Natural killer cell (primary cell): ENCODE measurements around the gene CLDN15. TPM values are rescaled to one million over a fixed set of nuclear protein-coding genes. Genes with fewer than 3 reads are reported as not detected.

Experiments
- ATAC-seq, 3 donors: fragments of 150-1000 bp in 2 of 3; fragments of 200-7000 bp in 1 of 3; cut with Tn5 transposase; 1 replicate in 1 of 3; 2 replicates in 2 of 3; pipeline ENCODE4 v1.10.0; 2021; ENCODE audit warnings: mild to moderate bottlenecking in 2 of 3, moderate library complexity in 2 of 3
- DNase-seq, 2 donors: peaks; one replicate each; pipeline versions ENCODE4 v3.0.0 to v3.0.0-alpha.2; 2013 to 2021; ENCODE audit warnings: mixed read lengths in 1 of 2
- H3K27ac ChIP-seq: one replicate; pipeline ENCODE4 v1.5.1; 2013; ENCODE audit warnings: mild to moderate bottlenecking, low read length
- H3K27me3 ChIP-seq: one replicate; pipeline ENCODE4 v1.6.1; 2013; ENCODE audit warnings: low read length; ENCODE audit not compliant: control insufficient read depth, insufficient read depth
- H3K36me3 ChIP-seq: one replicate; pipeline ENCODE4 v1.6.1; 2013; ENCODE audit warnings: low read length; ENCODE audit not compliant: control insufficient read depth, insufficient read depth
- H3K4me1 ChIP-seq: one replicate; pipeline ENCODE4 v1.6.1; 2013; ENCODE audit warnings: low read length; ENCODE audit not compliant: control insufficient read depth, insufficient read depth
- H3K4me3 ChIP-seq: one replicate; pipeline ENCODE4 v1.5.1; 2013; ENCODE audit warnings: low read length
- H3K9me3 ChIP-seq: one replicate; pipeline ENCODE4 v1.6.1; 2013; ENCODE audit warnings: low read length; ENCODE audit not compliant: control insufficient read depth, insufficient read depth
- H3K27ac Mint-ChIP-seq, 2 donors: one replicate each; pipeline ENCODE4 v1.8.0; 2022; ENCODE audit warnings: mild to moderate bottlenecking in 2 of 2, mixed read lengths in 2 of 2, moderate library complexity in 1 of 2
- H3K27me3 Mint-ChIP-seq, 2 donors: one replicate each; pipeline ENCODE4 v1.8.0; 2022; ENCODE audit warnings: low read depth in 2 of 2, mixed read lengths in 2 of 2
- H3K36me3 Mint-ChIP-seq: one replicate; pipeline ENCODE4 v1.8.0; 2022; ENCODE audit warnings: mixed read lengths
- H3K4me1 Mint-ChIP-seq, 2 donors: one replicate each; pipeline ENCODE4 v1.8.0; 2022; ENCODE audit warnings: mixed read lengths in 2 of 2
- H3K4me3 Mint-ChIP-seq: one replicate; pipeline ENCODE4 v1.8.0; 2022; ENCODE audit warnings: mild to moderate bottlenecking, moderate library complexity, mixed read lengths
- H3K9me3 Mint-ChIP-seq, 2 donors: one replicate each; pipeline ENCODE4 v1.8.0; 2022; ENCODE audit warnings: mixed read lengths in 2 of 2
- WGBS: methylation state at CpG from one replicate; pipeline ENCODE4 v1.1.7; 2013; ENCODE audit warnings: missing lambda C conversion rate; ENCODE audit not compliant: insufficient coverage; 5-methylcytosine and 5-hydroxymethylcytosine counted together
- intact Hi-C: fragments of 100-400 bp; cut with micrococcal nuclease; formaldehyde crosslinking; loops from one replicate; pipeline ENCODE4 v1.14.2; 2022
- total RNA-seq, 4 donors: library from RNA; stranded (reverse); fragments of 120-200 nt in 1 of 4; gene quantifications; one replicate each; pipeline versions ENCODE4 v1.2.3 to v1.2.4, GENCODE V29; 2013 to 2022
- TF ChIP-seq, protein P1 (sequence below): fragments of 200-600 bp; IDR thresholded peaks from one replicate; pipeline ENCODE4 v1.8.0; 2022; ENCODE audit warnings: antibody characterized with exemption

Gene CLDN15
- total RNA-seq, 3 donors from 2014 or later (not counting 1 experiment from before 2014, with no cell fraction given): 13.7 to 22.0 (median 19.3) TPM

DNA sequence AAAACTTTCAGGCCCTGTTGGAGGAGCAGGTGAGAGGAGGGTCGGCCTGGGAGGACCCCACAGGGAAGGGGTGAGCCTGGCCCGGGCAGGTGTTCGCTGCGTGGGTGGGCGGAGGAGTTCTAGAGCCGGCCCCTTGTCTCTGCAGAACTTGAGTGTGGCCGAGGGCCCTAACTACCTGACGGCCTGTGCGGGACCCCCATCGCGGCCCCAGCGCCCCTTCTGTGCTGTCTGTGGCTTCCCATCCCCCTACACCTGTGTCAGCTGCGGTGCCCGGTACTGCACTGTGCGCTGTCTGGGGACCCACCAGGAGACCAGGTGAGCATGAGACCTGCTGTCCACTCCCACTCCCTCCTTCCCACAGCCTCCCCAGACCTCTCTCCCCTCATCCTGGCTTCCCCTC is 14.1 kb downstream of the CLDN15 start:
- H3K4me1 Mint-ChIP-seq: peaks cover 18 to 32% of the 10 kb centered on the region in 2 donors
- intact Hi-C loops: no loop called here
- no peaks in the 10 kb centered on the region for H3K27me3 Mint-ChIP-seq

DNA sequence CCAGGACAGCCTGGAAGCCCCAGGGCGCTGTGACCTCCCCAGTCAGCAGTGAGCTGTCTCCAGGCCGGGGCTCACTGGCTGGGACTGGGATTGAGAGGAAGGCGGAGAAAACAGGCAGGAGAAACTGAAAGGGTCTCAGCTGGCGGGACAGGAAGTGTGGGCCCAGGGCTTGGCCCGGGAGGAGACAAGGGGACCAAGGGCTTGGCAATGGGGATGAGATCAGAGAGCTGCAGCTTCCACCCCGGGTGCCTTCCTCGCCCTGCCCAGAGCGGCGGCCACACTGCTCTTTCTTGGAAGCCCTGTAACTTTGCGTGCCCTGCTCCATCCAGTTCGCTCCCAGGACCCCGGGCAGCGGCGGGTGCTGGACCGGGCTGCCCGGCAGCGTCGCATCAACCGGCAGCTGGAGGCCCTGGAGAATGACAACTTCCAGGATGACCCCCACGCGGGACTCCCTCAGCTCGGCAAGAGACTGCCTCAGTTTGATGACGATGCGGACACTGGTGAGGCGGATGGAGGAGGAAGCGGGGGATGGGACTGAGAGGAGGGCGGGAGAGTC is 15.2 kb downstream of the CLDN15 start:
- 97% methylated on average over 27 of the region's 27 CpGs for WGBS
- Histone ChIP-seq H3K4me1 (peaks cover 11% of the 10 kb centered on the region), H3K9me3 (no peaks in the 10 kb centered on the region), H3K27ac (no peak overlapping the region), H3K36me3 (peaks cover 29% of the 10 kb centered on the region), H3K4me3 (no peak overlapping the region), H3K27me3 (no peaks in the 10 kb centered on the region)
- Mint-ChIP-seq H3K27ac (peak overlapping the region in 1 of 2 donors; percentile 47), H3K4me3 (no peak overlapping the region), H3K9me3 (no peaks in the 10 kb centered on the region), H3K4me1 (peaks cover 26 to 43% of the 10 kb centered on the region in 2 donors), H3K27me3 (no peaks in the 10 kb centered on the region), H3K36me3 (no peaks in the 10 kb centered on the region)
- TF ChIP-seq, protein P1, sequence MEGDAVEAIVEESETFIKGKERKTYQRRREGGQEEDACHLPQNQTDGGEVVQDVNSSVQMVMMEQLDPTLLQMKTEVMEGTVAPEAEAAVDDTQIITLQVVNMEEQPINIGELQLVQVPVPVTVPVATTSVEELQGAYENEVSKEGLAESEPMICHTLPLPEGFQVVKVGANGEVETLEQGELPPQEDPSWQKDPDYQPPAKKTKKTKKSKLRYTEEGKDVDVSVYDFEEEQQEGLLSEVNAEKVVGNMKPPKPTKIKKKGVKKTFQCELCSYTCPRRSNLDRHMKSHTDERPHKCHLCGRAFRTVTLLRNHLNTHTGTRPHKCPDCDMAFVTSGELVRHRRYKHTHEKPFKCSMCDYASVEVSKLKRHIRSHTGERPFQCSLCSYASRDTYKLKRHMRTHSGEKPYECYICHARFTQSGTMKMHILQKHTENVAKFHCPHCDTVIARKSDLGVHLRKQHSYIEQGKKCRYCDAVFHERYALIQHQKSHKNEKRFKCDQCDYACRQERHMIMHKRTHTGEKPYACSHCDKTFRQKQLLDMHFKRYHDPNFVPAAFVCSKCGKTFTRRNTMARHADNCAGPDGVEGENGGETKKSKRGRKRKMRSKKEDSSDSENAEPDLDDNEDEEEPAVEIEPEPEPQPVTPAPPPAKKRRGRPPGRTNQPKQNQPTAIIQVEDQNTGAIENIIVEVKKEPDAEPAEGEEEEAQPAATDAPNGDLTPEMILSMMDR: no peak
- DNase-seq: no peak
- intact Hi-C loops: no loop called here
- ATAC-seq: no peak

More for the DNA sequence above, 14.1 kb downstream of the CLDN15 start:
- Histone ChIP-seq H3K36me3 (peaks cover 35% of the 10 kb centered on the region), H3K4me3 (no peak overlapping the region), H3K27me3 (no peaks in the 10 kb centered on the region), H3K4me1 (peaks cover 7% of the 10 kb centered on the region), H3K27ac (no peak overlapping the region), H3K9me3 (no peaks in the 10 kb centered on the region)
- TF ChIP-seq, protein P1: no peak
- DNase-seq (no peak), ATAC-seq (no peak)
- Mint-ChIP-seq H3K27ac (no peak overlapping the region), H3K9me3 (no peaks in the 10 kb centered on the region), H3K36me3 (no peaks in the 10 kb centered on the region), H3K4me3 (no peak overlapping the region)
- 96% methylated on average over 15 of the region's 15 CpGs for WGBS

DNA sequence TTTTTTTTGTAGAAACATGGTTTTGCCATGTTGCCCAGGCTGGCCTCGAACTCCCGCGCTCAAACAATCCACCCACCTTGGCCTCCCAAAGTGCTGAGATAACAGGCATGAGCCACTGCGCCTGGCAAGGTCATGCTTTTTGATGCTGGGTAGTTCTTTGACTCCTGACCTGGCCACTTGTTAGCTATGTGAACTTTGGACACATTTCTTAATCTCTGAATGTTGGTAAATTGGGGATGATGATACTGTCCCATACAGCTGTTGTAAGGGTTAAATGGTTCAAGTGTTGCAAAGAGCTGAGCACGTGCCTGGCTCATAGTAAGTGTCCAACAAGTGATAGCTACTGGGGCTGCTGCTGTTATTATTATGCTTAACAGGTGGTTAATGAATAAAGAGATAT is 17.3 kb downstream of the CLDN15 start:
- H3K4me3 ChIP-seq: no peak overlapping the region
- Mint-ChIP-seq H3K27me3 (no peaks in the 10 kb centered on the region), H3K4me3 (peak overlapping the region; percentile 7), H3K4me1 (peaks cover 39 to 57% of the 10 kb centered on the region in 2 donors), H3K9me3 (no peaks in the 10 kb centered on the region), H3K36me3 (no peaks in the 10 kb centered on the region), H3K27ac (peak overlapping the region in 1 of 2 donors; percentile 6)
- intact Hi-C loops: no loop called here
- DNase-seq (no peak), ATAC-seq (no peak)
- TF ChIP-seq, protein P1: no peak
- H3K4me1 ChIP-seq: peaks cover 25% of the 10 kb centered on the region
- H3K27ac ChIP-seq: no peak overlapping the region
- no peaks in the 10 kb centered on the region for H3K27me3 ChIP-seq
- H3K9me3 ChIP-seq: no peaks in the 10 kb centered on the region
- H3K36me3 ChIP-seq: peaks cover 22% of the 10 kb centered on the region
- 97% methylated on average over 5 of the region's 5 CpGs for WGBS
